Measurements from ENCODE around the gene DDX52. TPM values are rescaled to one million over a fixed set of nuclear protein-coding genes. Genes with fewer than 3 reads are reported as not detected.

Gene DDX52
- total RNA-seq, 1 experiment from 2014 or later = 65.4 TPM

DNA sequence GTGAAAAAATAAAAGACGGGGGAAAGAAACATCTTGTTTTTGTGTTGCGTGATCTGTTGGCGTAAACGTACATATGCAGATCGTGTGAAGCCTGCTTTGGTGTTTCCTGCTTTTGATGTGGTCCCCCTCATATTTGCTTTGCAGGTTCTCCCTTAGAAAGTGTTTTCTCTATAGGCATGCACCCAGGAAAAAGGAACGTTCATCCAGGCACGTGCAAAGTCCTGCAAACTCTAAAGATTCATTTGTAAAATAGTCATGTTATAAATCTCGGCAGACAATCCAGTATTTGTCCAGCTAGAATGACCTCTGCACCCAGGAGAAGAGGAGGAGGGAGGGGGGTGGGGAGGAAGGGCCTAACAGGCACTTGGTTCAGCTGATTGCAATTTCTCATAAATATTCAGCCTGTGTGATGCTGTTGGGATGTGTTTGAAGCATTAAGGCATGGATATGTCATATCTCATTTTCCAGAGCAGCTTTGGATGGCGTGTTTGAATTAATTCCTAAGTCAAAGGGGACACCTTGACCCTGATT is 40.3 kb upstream of the DDX52 start:
- H2BK5ac ChIP-seq (ENCODE audit: insufficient read length, low read length) = no peak overlapping the region
- no peak overlapping the region for H3K14ac ChIP-seq (ENCODE audit: insufficient read depth, low read length)
- 0 out of 2 replicates have a peak, but pooled peaks cover 2% of the 10 kb centered on the region for H3K27me3 Mint-ChIP-seq (ENCODE audit: low read depth)
- H2BK12ac ChIP-seq (ENCODE audit: insufficient read length, low read depth, low read length) = no peak overlapping the region
- H3K27ac Mint-ChIP-seq = no peak overlapping the region
- no peak overlapping the region for H3K4me3 Mint-ChIP-seq
- TF ChIP-seq, protein P1, sequence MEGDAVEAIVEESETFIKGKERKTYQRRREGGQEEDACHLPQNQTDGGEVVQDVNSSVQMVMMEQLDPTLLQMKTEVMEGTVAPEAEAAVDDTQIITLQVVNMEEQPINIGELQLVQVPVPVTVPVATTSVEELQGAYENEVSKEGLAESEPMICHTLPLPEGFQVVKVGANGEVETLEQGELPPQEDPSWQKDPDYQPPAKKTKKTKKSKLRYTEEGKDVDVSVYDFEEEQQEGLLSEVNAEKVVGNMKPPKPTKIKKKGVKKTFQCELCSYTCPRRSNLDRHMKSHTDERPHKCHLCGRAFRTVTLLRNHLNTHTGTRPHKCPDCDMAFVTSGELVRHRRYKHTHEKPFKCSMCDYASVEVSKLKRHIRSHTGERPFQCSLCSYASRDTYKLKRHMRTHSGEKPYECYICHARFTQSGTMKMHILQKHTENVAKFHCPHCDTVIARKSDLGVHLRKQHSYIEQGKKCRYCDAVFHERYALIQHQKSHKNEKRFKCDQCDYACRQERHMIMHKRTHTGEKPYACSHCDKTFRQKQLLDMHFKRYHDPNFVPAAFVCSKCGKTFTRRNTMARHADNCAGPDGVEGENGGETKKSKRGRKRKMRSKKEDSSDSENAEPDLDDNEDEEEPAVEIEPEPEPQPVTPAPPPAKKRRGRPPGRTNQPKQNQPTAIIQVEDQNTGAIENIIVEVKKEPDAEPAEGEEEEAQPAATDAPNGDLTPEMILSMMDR (conservative IDR thresholded peaks at IDR 0.05) = no peak
- no peak overlapping the region for H3K27ac ChIP-seq (ENCODE audit: insufficient read length, low read depth, low read length)
- H2AFZ ChIP-seq (ENCODE audit: low read length) = no peak overlapping the region
- H2BK120ac ChIP-seq (ENCODE audit: low read depth, low read length, poor library complexity, severe bottlenecking) = no peak overlapping the region
- H3K56ac ChIP-seq (ENCODE audit: insufficient read length, low read depth, low read length) = no peak overlapping the region
- no peak overlapping the region for H4K91ac ChIP-seq (ENCODE audit: insufficient read length, low read depth, low read length)
- H3K4me2 ChIP-seq (ENCODE audit: insufficient read depth, insufficient read length, low read length) = no peak overlapping the region
- H3K79me1 ChIP-seq (ENCODE audit: insufficient read depth, low read depth, low read length, poor library complexity, severe bottlenecking) = no peaks in the 10 kb centered on the region
- no peaks in the 10 kb centered on the region for H3K4me1 Mint-ChIP-seq
- H4K8ac ChIP-seq (replicated peaks; ENCODE audit: insufficient read length, low read depth, low read length) = no peak overlapping the region
- no peak overlapping the region for H3K4ac ChIP-seq (ENCODE audit: low read depth, low read length)
- H4K5ac ChIP-seq (ENCODE audit: insufficient read length, low read depth, low read length) = no peak overlapping the region
- no CpG with 5 or more reads among the region's 9 CpGs for WGBS (ENCODE audit: extremely low coverage, insufficient read length, low lambda C conversion rate)
- H2AK5ac ChIP-seq (ENCODE audit: insufficient read length, low read length) = no peak overlapping the region
- H4K20me1 ChIP-seq (ENCODE audit: control insufficient read depth, insufficient read depth, insufficient read length) = no peaks in the 10 kb centered on the region
- H3K4me1 ChIP-seq (ENCODE audit: insufficient read depth, low read length) = no peaks in the 10 kb centered on the region
- H3K36me3 Mint-ChIP-seq (ENCODE audit: insufficient read depth in 1 of 3, low read depth in 3 of 3) = peaks cover 0 to 2% (median 0%) of the 10 kb centered on the region in 3 experiments; a peak in 2 of 7 replicates
- H3T11ph ChIP-seq (ENCODE audit: low read length) = no peak overlapping the region
- no peaks in the 10 kb centered on the region for H3K9me3 ChIP-seq (ENCODE audit: control insufficient read depth, low read depth, low read length)
- H3K27me3 ChIP-seq (ENCODE audit: insufficient read depth, low read length) = no peaks in the 10 kb centered on the region
- no peak overlapping the region for H2BK20ac ChIP-seq (ENCODE audit: low read depth, low read length, poor library complexity, severe bottlenecking)
- no peak overlapping the region for H3K18ac ChIP-seq (ENCODE audit: insufficient read length, low read depth, low read length)
- no peak overlapping the region for H3K9ac ChIP-seq (ENCODE audit: extremely low read depth, insufficient read length, low read length)
- no peak for DNase-seq
- H3K23ac ChIP-seq (ENCODE audit: insufficient read length, low read depth, low read length) = no peak overlapping the region
- peaks cover 2 to 8% of the 10 kb centered on the region in 2 experiments; a peak in 3 of 5 replicates for H3K9me3 Mint-ChIP-seq
- H3K79me2 ChIP-seq (ENCODE audit: insufficient read depth, low read length) = no peaks in the 10 kb centered on the region
- H3K23me2 ChIP-seq (ENCODE audit: insufficient read length, low read depth, low read length, poor library complexity, severe bottlenecking) = no peaks in the 10 kb centered on the region
- H2BK15ac ChIP-seq (ENCODE audit: low read depth, low read length) = no peak overlapping the region

All from H9 (cell line).